CMK (cell line): Measurements from ENCODE around the gene ZNF839.
"Not testable (repeated sequence)": the region's sequence is repeated elsewhere in the genome, so short reads cannot be mapped to it uniquely, and the experiment has no call there.

ENCODE experiments used
- DNase-seq: peaks from one replicate; pipeline ENCODE4 v3.0.0-alpha.2; 2010; ENCODE audit warnings: low read depth

ZNF839 gene

GRCh38 chr14:102342238-102342637, 22.7 kb downstream of the ZNF839 start:
- DNase-seq: no peak

- DNase-seq: no peak
Observed at GRCh38 chr14:102344084-102344483, 24.5 kb downstream of the ZNF839 start.

- DNase-seq: no peak
Observed at GRCh38 chr14:102344485-102344884, 24.9 kb downstream of the ZNF839 start.

- DNase-seq: no peak
Observed at GRCh38 chr14:102345232-102345631, 25.7 kb downstream of the ZNF839 start.

- no peak for DNase-seq
Observed at GRCh38 chr14:102346645-102347044, 27.1 kb downstream of the ZNF839 start.

GRCh38 chr14:102348376-102348775, 28.8 kb downstream of the ZNF839 start:
- DNase-seq: no peak

GRCh38 chr14:102351023-102351422, 31.5 kb downstream of the ZNF839 start:
- no peak for DNase-seq

- not testable (repeated sequence) for DNase-seq
Observed at GRCh38 chr14:102351593-102351992, 32.0 kb downstream of the ZNF839 start.

- DNase-seq: no peak
Observed at GRCh38 chr14:102352213-102352612, 32.7 kb downstream of the ZNF839 start.

GRCh38 chr14:102353126-102353619, 33.6 kb downstream of the ZNF839 start:
- no peak for DNase-seq

- no peak for DNase-seq
Observed at GRCh38 chr14:102356280-102356679, 36.7 kb downstream of the ZNF839 start.

GRCh38 chr14:102359341-102359740, 39.8 kb downstream of the ZNF839 start:
- no peak for DNase-seq

GRCh38 chr14:102360388-102360787, 40.8 kb downstream of the ZNF839 start:
- no peak for DNase-seq

- no peak for DNase-seq
Observed at GRCh38 chr14:102362084-102362483, 42.5 kb downstream of the ZNF839 start.

- peak; percentile 70 for DNase-seq
Observed at GRCh38 chr14:102362545-102363181, 43.1 kb downstream of the ZNF839 start, which contains the start of the genes CINP and TECPR2. Gene CINP, minus strand, starts transcription at chr14:102362890. Its CDS starts 39 bp downstream, at chr14:102362851. Gene TECPR2, plus strand, starts transcription at chr14:102362941. Its CDS starts 13,781 bp downstream, at chr14:102376722.

GRCh38 chr14:102363182-102363943, 43.8 kb downstream of the ZNF839 start:
- peak; percentile 8 for DNase-seq

GRCh38 chr14:102370305-102370809, 50.8 kb downstream of the ZNF839 start:
- DNase-seq: no peak

- no peak for DNase-seq
Observed at GRCh38 chr14:102371361-102371760, 51.8 kb downstream of the ZNF839 start.

- DNase-seq: no peak
Observed at GRCh38 chr14:102373110-102373509, 53.6 kb downstream of the ZNF839 start.

- DNase-seq: no peak
Observed at GRCh38 chr14:102374264-102374663, 54.7 kb downstream of the ZNF839 start.

GRCh38 chr14:102375119-102375518, 55.6 kb downstream of the ZNF839 start:
- no peak for DNase-seq

- DNase-seq: no peak
Observed at GRCh38 chr14:102377696-102378095, 58.1 kb downstream of the ZNF839 start.

GRCh38 chr14:102378830-102379229, 59.3 kb downstream of the ZNF839 start:
- no peak for DNase-seq
